ENCODE results near the gene TAOK3.
"Not testable (repeated sequence)": the region's sequence is repeated elsewhere in the genome, so short reads cannot be mapped to it uniquely, and the experiment has no call there.

TAOK3 gene

DNA sequence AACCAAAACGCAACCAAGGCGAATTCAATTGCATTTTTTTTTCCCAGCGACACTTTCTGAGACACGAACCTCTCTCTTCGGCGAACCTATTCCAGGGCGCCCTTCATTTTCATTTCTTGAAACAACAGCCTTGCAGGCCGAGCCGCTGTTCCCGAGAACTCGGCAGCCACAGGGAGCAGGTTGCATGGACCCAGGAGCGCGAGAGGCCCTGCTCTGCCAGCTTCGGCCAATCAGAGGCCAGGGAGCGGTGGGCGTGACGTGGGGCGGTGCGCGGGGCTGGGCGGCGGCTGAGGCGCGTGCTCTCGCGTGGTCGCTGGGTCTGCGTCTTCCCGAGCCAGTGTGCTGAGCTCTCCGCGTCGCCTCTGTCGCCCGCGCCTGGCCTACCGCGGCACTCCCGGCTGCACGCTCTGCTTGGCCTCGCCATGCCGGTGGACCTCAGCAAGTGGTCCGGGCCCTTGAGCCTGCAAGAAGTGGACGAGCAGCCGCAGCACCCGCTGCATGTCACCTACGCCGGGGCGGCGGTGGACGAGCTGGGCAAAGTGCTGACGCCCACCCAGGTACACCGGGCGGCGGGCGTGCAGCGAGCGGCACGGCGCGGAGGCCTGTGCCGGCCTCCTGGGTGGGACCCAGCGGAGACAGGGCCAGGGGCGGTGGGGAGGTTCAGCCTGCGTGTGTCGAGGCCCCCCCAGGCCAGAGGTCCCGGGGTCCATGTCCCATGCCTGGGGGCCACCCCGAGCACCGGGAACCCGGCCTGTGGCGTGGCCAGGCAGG, 236.7 kb downstream of the TAOK3 start, which contains the start of gene PEBP1:
TSS of gene PEBP1 (plus strand) at position 337 of the 771 bp plus-strand sequence. CDS start at position 423, 86 bp downstream.
- no peaks in the 10 kb centered on the region for H3K9me3 ChIP-seq (ENCODE audit: control insufficient read depth in 2 of 2, low read length in 2 of 2)
- H3K4me3 ChIP-seq (ENCODE audit: low read length in 2 of 2) = peak within 1 kb of the TSS; percentile 73 to 83
- peaks cover 9 to 21% of the 10 kb centered on the region in 2 donors for H3K36me3 ChIP-seq (ENCODE audit: control insufficient read depth in 2 of 2, insufficient read depth in 2 of 2, low read length in 2 of 2)
- H3K9ac ChIP-seq (ENCODE audit: low read depth in 1 of 2, low read length in 2 of 2) = peak within 1 kb of the TSS; percentile 82 to 83
- peak within 1 kb of the TSS; percentile 74 to 85 for H3K27ac ChIP-seq (ENCODE audit: low read depth in 2 of 2, low read length in 2 of 2)
- peaks cover 12 to 14% of the 10 kb centered on the region in 2 donors for H3K4me1 ChIP-seq (ENCODE audit: control insufficient read depth in 2 of 2, insufficient read depth in 2 of 2, low read length in 2 of 2)
- H3K27me3 ChIP-seq (ENCODE audit: control insufficient read depth in 2 of 2, insufficient read depth in 2 of 2, low read length in 2 of 2) = no peaks in the 10 kb centered on the region

DNA sequence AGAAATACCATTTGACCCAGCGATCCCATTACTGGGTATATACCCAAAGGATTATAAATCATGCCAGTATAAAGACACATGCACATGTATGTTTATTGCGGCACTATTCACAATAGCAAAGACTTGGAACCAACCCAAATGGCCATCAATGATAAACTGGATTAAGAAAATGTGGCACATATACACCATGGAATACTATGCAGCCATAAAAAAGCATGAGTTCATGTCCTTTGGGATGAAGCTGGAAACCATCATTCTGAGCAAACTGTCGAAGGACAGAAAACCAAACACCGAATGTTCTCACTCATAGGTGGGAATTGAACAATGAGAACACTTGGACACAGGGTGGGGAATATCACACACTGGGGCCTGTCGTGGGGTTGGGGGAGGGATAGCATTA, 243.3 kb downstream of the TAOK3 start:
- not testable (repeated sequence) for H3K27me3 ChIP-seq (ENCODE audit: control insufficient read depth in 2 of 2, insufficient read depth in 2 of 2, low read length in 2 of 2)

DNA sequence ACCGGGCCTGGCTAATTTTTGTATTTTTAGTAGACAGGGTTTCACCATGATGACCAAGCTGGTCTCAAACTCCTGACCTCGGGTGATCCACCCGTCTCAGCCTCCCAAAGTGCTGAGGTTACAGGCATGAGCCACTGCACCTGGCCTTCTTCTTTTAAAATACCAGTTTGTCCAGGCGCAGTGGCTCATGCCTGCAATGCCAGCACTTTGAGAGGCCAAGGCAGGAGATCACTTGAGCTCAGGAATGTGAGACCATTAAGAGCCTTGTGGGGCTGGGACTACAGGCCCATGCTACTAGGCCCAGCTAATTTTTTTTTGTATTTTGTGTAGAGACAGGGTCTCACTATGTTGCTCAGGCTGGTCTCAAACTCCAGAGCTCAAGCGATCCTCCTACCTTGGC, 244.8 kb downstream of the TAOK3 start:
- H3K9ac ChIP-seq (ENCODE audit: low read depth in 1 of 2, low read length in 2 of 2) = no peak overlapping the region
- peaks cover 5 to 7% of the 10 kb centered on the region in 2 donors for H3K4me1 ChIP-seq (ENCODE audit: control insufficient read depth in 2 of 2, insufficient read depth in 2 of 2, low read length in 2 of 2)
- H3K36me3 ChIP-seq (ENCODE audit: control insufficient read depth in 2 of 2, insufficient read depth in 2 of 2, low read length in 2 of 2) = no peaks in the 10 kb centered on the region
- no peak overlapping the region for H3K4me3 ChIP-seq (ENCODE audit: low read length in 2 of 2)
- no peaks in the 10 kb centered on the region for H3K27me3 ChIP-seq (ENCODE audit: control insufficient read depth in 2 of 2, insufficient read depth in 2 of 2, low read length in 2 of 2)
- no peak overlapping the region for H3K27ac ChIP-seq (ENCODE audit: low read depth in 2 of 2, low read length in 2 of 2)
- H3K9me3 ChIP-seq (ENCODE audit: control insufficient read depth in 2 of 2, low read length in 2 of 2) = no peaks in the 10 kb centered on the region

More for the DNA sequence above, 243.3 kb downstream of the TAOK3 start:
- not testable (repeated sequence) for H3K4me1 ChIP-seq (ENCODE audit: control insufficient read depth in 2 of 2, insufficient read depth in 2 of 2, low read length in 2 of 2); H3K9me3 ChIP-seq (ENCODE audit: control insufficient read depth in 2 of 2, low read length in 2 of 2); H3K9ac ChIP-seq (ENCODE audit: low read depth in 1 of 2, low read length in 2 of 2); H3K4me3 ChIP-seq (ENCODE audit: low read length in 2 of 2); H3K27ac ChIP-seq (ENCODE audit: low read depth in 2 of 2, low read length in 2 of 2); H3K36me3 ChIP-seq (ENCODE audit: control insufficient read depth in 2 of 2, insufficient read depth in 2 of 2, low read length in 2 of 2)

DNA sequence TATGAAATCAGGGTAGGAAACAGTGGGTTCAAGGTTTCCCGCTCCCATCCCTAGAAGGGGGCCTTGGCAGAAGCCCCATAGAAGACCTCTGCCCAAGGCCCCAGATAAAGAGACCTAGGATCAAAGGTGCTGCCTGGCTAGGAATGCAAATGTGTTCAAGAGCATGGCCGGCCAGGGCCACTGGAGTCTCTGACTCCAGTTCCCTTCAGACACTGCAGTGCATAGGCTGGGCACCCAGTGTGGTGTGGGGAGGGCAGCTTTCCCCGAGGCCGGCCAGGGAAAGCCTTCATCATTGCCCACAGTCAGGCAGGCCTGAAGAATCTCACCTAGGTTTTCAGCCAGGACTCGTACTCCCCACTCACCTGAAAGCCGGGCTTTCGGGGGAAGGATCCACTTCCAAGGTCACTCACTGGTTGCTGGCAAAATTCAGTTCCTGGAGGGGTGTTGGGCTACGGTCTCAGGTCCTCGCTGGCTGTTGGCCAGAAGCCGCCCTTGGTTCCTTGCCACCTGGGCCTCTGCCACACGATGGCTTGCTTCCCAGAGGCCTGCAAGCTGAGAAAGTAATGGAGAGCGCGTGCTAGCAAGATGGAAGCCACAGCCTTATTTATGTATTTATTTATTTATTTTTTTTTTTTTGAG, 246.5 kb downstream of the TAOK3 start:
- H3K36me3 ChIP-seq (ENCODE audit: control insufficient read depth in 2 of 2, insufficient read depth in 2 of 2, low read length in 2 of 2) = no peaks in the 10 kb centered on the region
- no peak overlapping the region for H3K4me3 ChIP-seq (ENCODE audit: low read length in 2 of 2)
- no peaks in the 10 kb centered on the region for H3K27me3 ChIP-seq (ENCODE audit: control insufficient read depth in 2 of 2, insufficient read depth in 2 of 2, low read length in 2 of 2)
- H3K9ac ChIP-seq (ENCODE audit: low read depth in 1 of 2, low read length in 2 of 2) = peak overlapping the region in 1 of 2 donors; percentile 38
- no peaks in the 10 kb centered on the region for H3K9me3 ChIP-seq (ENCODE audit: control insufficient read depth in 2 of 2, low read length in 2 of 2)
- peaks cover 4 to 6% of the 10 kb centered on the region in 2 donors for H3K4me1 ChIP-seq (ENCODE audit: control insufficient read depth in 2 of 2, insufficient read depth in 2 of 2, low read length in 2 of 2)
- H3K27ac ChIP-seq (ENCODE audit: low read depth in 2 of 2, low read length in 2 of 2) = peak overlapping the region in 1 of 2 donors; percentile 51

DNA sequence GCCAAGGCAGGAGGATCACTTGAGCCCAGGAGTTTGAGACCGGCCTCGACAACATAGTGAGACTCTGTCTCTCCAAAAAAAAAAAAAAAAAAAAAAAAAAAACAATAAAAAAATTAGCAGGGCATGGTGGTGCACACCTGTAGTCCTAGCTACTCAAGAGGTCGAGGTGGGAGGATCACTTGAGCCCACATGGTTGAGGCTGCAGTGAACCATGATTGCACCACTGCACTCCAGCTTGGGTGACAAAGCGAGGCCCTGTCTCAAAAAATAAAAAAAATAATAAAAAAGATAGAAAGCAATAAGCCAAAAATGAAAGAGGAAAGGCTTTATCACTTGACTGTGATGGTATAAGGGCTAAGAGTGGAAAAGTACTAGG, 247.0 kb downstream of the TAOK3 start:
- no peaks in the 10 kb centered on the region for H3K27me3 ChIP-seq (ENCODE audit: control insufficient read depth in 2 of 2, insufficient read depth in 2 of 2, low read length in 2 of 2)
- no peak overlapping the region for H3K9ac ChIP-seq (ENCODE audit: low read depth in 1 of 2, low read length in 2 of 2)
- no peak overlapping the region for H3K4me3 ChIP-seq (ENCODE audit: low read length in 2 of 2)
- no peaks in the 10 kb centered on the region for H3K9me3 ChIP-seq (ENCODE audit: control insufficient read depth in 2 of 2, low read length in 2 of 2)
- H3K27ac ChIP-seq (ENCODE audit: low read depth in 2 of 2, low read length in 2 of 2) = no peak overlapping the region
- H3K36me3 ChIP-seq (ENCODE audit: control insufficient read depth in 2 of 2, insufficient read depth in 2 of 2, low read length in 2 of 2) = no peaks in the 10 kb centered on the region
- H3K4me1 ChIP-seq (ENCODE audit: control insufficient read depth in 2 of 2, insufficient read depth in 2 of 2, low read length in 2 of 2) = peaks cover 8 to 10% of the 10 kb centered on the region in 2 donors

DNA sequence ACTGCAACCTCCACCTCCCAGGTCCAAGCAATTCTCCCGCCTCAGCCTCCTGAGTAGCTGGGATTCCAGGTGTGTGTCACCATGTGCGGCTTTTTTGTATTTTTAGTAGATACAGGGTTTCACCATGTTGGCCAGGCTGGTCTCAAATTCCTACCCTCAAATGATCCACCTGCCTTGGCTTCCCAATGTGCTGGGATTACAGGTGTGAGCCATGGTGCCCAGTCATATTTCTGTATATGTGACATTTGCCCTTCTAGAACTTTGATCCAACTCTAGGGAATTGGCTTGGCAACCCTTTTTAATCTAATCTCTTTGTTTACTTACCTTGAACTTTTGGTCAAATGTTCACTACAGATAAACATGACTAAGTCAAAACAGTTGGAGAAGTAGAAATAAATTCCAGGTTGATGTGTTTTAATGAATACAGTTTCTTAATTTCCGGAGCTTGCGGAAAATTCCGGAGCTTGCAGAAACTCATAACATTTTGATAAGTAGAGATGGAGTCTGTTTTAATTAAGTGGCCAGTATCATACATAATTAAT, 248.3 kb downstream of the TAOK3 start:
- H3K36me3 ChIP-seq (ENCODE audit: control insufficient read depth in 2 of 2, insufficient read depth in 2 of 2, low read length in 2 of 2) = no peaks in the 10 kb centered on the region
- H3K4me3 ChIP-seq (ENCODE audit: low read length in 2 of 2) = no peak overlapping the region
- H3K9me3 ChIP-seq (ENCODE audit: control insufficient read depth in 2 of 2, low read length in 2 of 2) = no peaks in the 10 kb centered on the region
- no peaks in the 10 kb centered on the region for H3K27me3 ChIP-seq (ENCODE audit: control insufficient read depth in 2 of 2, insufficient read depth in 2 of 2, low read length in 2 of 2)
- no peak overlapping the region for H3K9ac ChIP-seq (ENCODE audit: low read depth in 1 of 2, low read length in 2 of 2)
- H3K4me1 ChIP-seq (ENCODE audit: control insufficient read depth in 2 of 2, insufficient read depth in 2 of 2, low read length in 2 of 2) = peaks cover 12 to 15% of the 10 kb centered on the region in 2 donors
- no peak overlapping the region for H3K27ac ChIP-seq (ENCODE audit: low read depth in 2 of 2, low read length in 2 of 2)

DNA sequence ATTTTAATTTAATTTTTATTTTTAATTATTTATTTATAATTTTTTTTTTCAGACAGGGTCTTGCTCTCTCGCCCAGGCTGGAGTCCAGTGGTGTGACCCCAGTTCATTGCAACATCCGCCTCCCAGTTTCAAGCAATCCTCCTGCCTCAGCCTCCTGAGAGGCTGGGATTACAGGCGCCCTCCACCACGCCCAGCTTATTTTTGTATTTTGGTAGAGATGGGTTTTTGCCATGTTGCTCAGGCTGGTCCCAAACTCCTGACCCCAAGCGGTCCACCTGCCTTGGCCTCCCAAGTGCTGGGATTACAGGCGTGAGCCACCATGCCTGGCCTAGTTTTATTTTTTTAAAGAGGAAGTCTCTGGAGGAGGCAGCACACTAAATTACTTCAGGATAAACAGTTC, 250.4 kb downstream of the TAOK3 start:
- Histone ChIP-seq H3K4me1 (ENCODE audit: control insufficient read depth in 2 of 2, insufficient read depth in 2 of 2, low read length in 2 of 2) (peaks cover 12 to 15% of the 10 kb centered on the region in 2 donors), H3K9me3 (ENCODE audit: control insufficient read depth in 2 of 2, low read length in 2 of 2) (no peaks in the 10 kb centered on the region), H3K4me3 (ENCODE audit: low read length in 2 of 2) (no peak overlapping the region), H3K27me3 (ENCODE audit: control insufficient read depth in 2 of 2, insufficient read depth in 2 of 2, low read length in 2 of 2) (no peaks in the 10 kb centered on the region), H3K9ac (ENCODE audit: low read depth in 1 of 2, low read length in 2 of 2) (no peak overlapping the region), H3K27ac (ENCODE audit: low read depth in 2 of 2, low read length in 2 of 2) (no peak overlapping the region), H3K36me3 (ENCODE audit: control insufficient read depth in 2 of 2, insufficient read depth in 2 of 2, low read length in 2 of 2) (no peaks in the 10 kb centered on the region)

DNA sequence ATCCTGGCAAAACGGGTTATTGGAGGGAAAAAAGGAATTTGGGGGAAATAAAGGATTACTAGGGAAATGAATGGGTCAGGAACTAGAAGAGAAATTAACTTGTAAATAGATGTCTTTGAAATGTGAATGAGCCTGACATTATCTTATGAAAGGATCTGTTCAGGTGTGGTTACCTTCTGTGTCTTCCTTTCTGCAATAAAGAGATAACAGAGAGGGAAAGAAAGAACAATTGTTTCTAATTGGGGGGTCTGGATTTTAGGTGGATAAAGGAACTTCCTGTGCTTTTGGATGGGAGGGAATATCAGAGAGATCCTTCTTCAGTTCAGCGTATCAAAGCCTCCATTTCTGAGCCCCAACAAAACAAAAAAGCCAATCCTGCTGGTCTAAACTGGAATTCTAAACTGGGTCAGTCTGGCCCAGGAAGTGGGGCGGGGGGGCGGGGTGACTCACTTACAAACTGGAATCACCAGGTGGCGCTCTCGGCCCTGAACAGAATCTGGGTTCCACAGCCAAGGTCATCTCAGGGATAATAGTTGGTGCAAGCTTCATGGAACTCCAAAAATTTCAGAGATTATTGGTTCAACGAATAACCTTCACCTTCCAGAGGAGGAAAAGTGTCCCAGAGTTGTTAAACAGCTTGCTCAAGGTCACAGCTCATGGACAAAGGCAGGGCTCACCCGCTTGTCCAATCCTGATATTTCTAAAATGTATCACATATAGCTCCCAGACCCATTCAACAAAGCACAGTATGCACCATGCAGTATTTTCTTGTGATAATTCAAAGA, 251.9 kb downstream of the TAOK3 start:
- Histone ChIP-seq H3K27me3 (ENCODE audit: control insufficient read depth in 2 of 2, insufficient read depth in 2 of 2, low read length in 2 of 2) (no peaks in the 10 kb centered on the region), H3K4me3 (ENCODE audit: low read length in 2 of 2) (no peak overlapping the region), H3K36me3 (ENCODE audit: control insufficient read depth in 2 of 2, insufficient read depth in 2 of 2, low read length in 2 of 2) (no peaks in the 10 kb centered on the region), H3K9ac (ENCODE audit: low read depth in 1 of 2, low read length in 2 of 2) (peak overlapping the region; percentile 54 to 62), H3K9me3 (ENCODE audit: control insufficient read depth in 2 of 2, low read length in 2 of 2) (no peaks in the 10 kb centered on the region), H3K27ac (ENCODE audit: low read depth in 2 of 2, low read length in 2 of 2) (peak overlapping the region; percentile 5 to 78), H3K4me1 (ENCODE audit: control insufficient read depth in 2 of 2, insufficient read depth in 2 of 2, low read length in 2 of 2) (peaks cover 13 to 21% of the 10 kb centered on the region in 2 donors)

DNA sequence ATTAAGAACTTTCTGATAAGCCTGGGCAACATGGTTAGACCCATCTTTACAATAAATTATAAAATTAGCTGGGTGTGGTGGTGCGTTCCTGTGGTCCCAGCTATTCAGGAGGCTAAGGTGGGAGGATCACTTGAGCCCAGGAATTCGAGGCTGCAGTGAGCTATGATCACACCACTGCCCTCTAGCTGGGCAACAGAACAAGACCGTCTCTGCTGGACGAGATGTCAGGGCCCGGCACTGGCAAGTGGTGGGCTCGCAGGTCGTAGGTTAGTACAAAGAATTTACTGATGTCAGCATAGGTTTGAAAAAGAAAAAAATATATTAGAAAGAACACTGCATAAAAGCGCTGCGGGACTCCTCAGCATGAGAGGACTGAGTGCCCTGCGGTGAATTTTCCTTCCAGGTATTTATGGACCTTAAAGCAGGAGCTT, 253.2 kb downstream of the TAOK3 start:
- Histone ChIP-seq H3K27ac (ENCODE audit: low read depth in 2 of 2, low read length in 2 of 2) (no peak overlapping the region), H3K9me3 (ENCODE audit: control insufficient read depth in 2 of 2, low read length in 2 of 2) (no peaks in the 10 kb centered on the region), H3K4me3 (ENCODE audit: low read length in 2 of 2) (no peak overlapping the region), H3K4me1 (ENCODE audit: control insufficient read depth in 2 of 2, insufficient read depth in 2 of 2, low read length in 2 of 2) (peaks cover 13 to 23% of the 10 kb centered on the region in 2 donors), H3K27me3 (ENCODE audit: control insufficient read depth in 2 of 2, insufficient read depth in 2 of 2, low read length in 2 of 2) (no peaks in the 10 kb centered on the region), H3K36me3 (ENCODE audit: control insufficient read depth in 2 of 2, insufficient read depth in 2 of 2, low read length in 2 of 2) (no peaks in the 10 kb centered on the region), H3K9ac (ENCODE audit: low read depth in 1 of 2, low read length in 2 of 2) (no peak overlapping the region)
